Chondrocyte (in vitro differentiated cells): ENCODE measurements around the gene ECE1. TPM values are rescaled to one million over a fixed set of nuclear protein-coding genes. Genes with fewer than 3 reads are reported as not detected.
A peak's percentile ranks its signal among the peaks of the same experiment; 100 is the strongest.

Experiments used
- DNase-seq: peaks from one replicate; pipeline ENCODE4 v3.0.0; 2021; ENCODE audit warnings: mixed read lengths, low spot score
- H3K27ac Mint-ChIP-seq: one replicate; pipeline ENCODE4 v1.8.0; 2021; ENCODE audit warnings: mild to moderate bottlenecking, moderate library complexity, mixed read lengths; ENCODE audit not compliant: unreplicated experiment
- H3K27me3 Mint-ChIP-seq: 2 replicates; pipeline ENCODE4 v1.8.0; 2021; ENCODE audit warnings: low read depth, mixed read lengths
- H3K36me3 Mint-ChIP-seq: 2 replicates; pipeline ENCODE4 v1.8.0; 2021; ENCODE audit warnings: low read depth, mixed read lengths
- H3K4me1 Mint-ChIP-seq: 2 replicates; pipeline ENCODE4 v1.8.0; 2021; ENCODE audit warnings: low read depth, mild to moderate bottlenecking, mixed read lengths
- H3K4me3 Mint-ChIP-seq: one replicate; pipeline ENCODE4 v1.8.0; 2021; ENCODE audit warnings: mild to moderate bottlenecking, moderate library complexity, mixed read lengths; ENCODE audit not compliant: unreplicated experiment
- H3K9me3 Mint-ChIP-seq: 2 replicates; pipeline ENCODE4 v1.8.0; 2021; ENCODE audit warnings: low read depth, mixed read lengths
- total RNA-seq: library from RNA; stranded (reverse); gene quantifications from 3 replicates; pipeline ENCODE4 v1.2.1, GENCODE V29; 2021
- TF ChIP-seq, protein P1 (sequence below): fragments of 200-600 bp; sonication (generic); IDR thresholded peaks from 2 replicates; pipeline ENCODE4 v1.5.0; 2021; ENCODE audit warnings: antibody characterized with exemption, mild to moderate bottlenecking, moderate library complexity

Gene ECE1
- total RNA-seq, 1 donor from 2014 or later = 98.5 TPM

DNA sequence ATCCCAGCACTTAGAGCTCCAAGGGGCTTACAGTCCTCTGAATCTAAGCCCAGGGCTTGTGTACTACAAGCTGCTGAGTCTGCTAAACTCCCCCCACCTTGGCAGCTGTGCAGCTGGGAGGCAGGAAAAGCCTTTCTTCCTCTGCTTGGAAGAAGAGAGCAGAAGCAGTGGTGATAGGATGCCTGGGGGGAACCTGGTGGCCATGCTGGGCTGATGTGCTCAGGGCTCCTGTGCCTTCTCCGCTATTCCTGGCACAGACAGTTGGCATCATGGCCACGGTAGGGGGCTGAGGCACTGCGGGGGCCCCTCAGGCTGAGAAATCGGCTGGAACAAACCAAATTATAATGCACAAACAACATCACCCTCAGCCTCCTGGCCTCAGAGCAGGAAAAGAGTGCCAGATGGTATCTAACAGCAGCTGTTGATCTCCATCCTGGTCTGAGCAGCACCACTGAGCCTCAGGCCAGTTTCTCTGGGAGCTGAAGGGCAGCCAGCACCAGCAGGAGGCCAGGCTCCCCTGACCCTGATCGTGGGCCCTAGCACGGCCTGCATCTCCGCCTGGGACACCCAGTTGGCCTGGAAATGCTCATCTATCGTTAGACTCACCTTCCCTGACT, 35.8 kb downstream of the ECE1 start:
- DNase-seq = no peak
- Mint-ChIP-seq H3K4me3 (no peak overlapping the region), H3K9me3 (no peaks in the 10 kb centered on the region), H3K36me3 (peaks cover 18% of the 10 kb centered on the region), H3K27me3 (no peaks in the 10 kb centered on the region), H3K27ac (peak overlapping the region; percentile 77), H3K4me1 (peaks cover 31% of the 10 kb centered on the region)
- TF ChIP-seq, protein P1, sequence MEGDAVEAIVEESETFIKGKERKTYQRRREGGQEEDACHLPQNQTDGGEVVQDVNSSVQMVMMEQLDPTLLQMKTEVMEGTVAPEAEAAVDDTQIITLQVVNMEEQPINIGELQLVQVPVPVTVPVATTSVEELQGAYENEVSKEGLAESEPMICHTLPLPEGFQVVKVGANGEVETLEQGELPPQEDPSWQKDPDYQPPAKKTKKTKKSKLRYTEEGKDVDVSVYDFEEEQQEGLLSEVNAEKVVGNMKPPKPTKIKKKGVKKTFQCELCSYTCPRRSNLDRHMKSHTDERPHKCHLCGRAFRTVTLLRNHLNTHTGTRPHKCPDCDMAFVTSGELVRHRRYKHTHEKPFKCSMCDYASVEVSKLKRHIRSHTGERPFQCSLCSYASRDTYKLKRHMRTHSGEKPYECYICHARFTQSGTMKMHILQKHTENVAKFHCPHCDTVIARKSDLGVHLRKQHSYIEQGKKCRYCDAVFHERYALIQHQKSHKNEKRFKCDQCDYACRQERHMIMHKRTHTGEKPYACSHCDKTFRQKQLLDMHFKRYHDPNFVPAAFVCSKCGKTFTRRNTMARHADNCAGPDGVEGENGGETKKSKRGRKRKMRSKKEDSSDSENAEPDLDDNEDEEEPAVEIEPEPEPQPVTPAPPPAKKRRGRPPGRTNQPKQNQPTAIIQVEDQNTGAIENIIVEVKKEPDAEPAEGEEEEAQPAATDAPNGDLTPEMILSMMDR = no peak

DNA sequence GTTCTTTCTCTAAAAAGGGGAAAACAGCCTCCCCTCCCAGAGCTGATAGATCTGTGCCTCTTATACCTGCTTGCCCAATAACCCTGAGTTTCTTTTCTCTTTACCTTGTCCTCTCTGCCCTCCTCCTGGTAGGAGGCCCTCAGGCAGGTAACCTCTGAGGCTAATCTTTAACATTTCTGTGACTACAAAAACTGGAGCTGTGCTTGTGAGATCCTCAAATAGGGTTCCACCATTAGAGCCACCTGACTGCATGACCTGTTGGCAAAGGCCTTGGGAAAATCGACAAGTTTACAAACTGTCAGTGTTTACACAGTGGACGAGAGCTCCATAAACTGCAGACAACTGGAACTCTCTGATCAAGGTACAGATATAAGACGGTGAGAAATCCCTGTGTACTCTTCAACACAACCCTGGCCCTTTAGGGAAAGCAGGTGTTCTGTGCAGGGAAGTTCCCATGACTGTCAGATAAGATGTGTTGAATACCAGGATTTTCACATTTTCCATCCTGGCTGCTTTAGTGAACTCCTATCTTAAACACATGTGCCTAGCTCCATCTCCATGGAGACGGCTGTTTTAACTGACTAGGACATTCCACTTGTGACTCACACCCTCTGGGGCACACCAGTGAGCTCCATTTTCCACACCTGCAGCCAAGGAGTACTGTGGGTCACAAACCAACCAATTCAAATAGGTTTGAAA, 38.3 kb downstream of the ECE1 start:
- H3K4me3 Mint-ChIP-seq = no peak overlapping the region
- peaks cover 31% of the 10 kb centered on the region for H3K4me1 Mint-ChIP-seq
- no peaks in the 10 kb centered on the region for H3K9me3 Mint-ChIP-seq
- TF ChIP-seq, protein P1 = no peak
- DNase-seq = no peak
- H3K27me3 Mint-ChIP-seq = no peaks in the 10 kb centered on the region
- peak overlapping the region; percentile 93 for H3K27ac Mint-ChIP-seq
- peaks cover 16% of the 10 kb centered on the region for H3K36me3 Mint-ChIP-seq

DNA sequence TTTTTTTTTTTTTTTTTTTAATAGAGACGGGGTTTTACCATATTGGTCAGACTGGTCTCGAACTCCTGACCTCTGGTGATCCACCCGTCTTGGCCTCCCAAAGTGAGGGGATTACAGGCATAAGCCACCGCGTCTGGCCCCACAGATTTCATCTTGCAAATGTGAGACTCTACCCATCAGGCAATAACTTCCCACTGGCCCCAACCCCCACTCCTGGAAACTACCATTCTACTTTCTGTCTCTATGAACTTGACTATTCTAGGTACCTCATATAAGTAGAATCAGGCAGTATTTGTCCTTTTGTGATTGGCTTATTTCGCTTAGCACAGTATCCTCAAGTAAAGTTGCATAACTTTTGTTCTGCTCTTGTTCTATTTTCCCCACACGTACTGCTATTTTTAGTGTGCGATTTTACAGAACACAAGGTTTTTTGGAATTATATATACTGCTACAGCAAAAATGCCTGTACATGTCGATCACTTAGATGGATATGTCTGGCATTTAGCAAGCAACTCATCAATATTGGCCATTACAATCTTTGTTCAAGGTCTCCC, 40.2 kb downstream of the ECE1 start:
- Mint-ChIP-seq H3K27ac (no peak overlapping the region), H3K36me3 (peaks cover 16% of the 10 kb centered on the region), H3K9me3 (no peaks in the 10 kb centered on the region), H3K4me1 (peaks cover 26% of the 10 kb centered on the region), H3K27me3 (no peaks in the 10 kb centered on the region), H3K4me3 (no peak overlapping the region)
- TF ChIP-seq, protein P1 = no peak
- DNase-seq = no peak

DNA sequence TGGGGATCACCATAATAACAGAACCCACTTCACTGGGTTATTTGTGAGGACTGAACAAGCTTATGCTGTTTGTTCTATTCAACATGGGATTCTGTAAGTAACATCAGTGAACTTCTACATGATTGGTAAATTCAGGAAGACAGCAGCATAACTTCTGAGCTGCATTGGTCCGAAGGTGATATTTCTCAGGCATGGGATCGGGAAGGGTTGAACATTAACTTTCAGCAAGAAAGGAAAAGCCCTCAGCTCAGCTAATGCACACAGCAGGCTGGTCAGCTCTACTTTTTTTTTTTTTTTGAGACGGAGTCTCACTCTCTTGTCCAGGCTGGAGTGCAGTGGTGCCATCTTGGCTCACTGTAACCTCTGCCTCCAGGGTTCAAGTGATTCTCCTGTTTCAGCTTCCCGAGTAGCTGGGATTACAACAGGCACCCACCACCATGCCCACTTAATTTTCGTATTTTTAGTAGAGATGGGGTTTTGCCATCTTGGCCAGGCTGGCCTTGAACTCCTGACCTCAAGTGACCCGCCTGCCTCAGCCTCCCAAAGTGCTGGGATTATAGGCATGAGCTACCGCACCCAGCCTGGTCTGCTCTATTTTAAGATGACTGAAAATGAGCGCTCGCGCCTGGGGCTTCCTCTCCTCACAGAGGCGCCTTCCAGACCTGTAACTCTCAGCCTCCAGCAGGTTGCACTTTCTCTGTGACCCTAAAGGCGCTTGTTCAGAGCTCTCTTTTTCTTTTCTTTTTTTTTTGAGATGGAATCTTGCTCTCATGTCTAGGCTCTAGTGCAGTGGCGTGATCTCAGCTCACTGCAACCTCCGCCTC, 42.2 kb downstream of the ECE1 start:
- Mint-ChIP-seq H3K9me3 (no peaks in the 10 kb centered on the region), H3K27me3 (no peaks in the 10 kb centered on the region), H3K4me1 (peaks cover 15% of the 10 kb centered on the region), H3K4me3 (no peak overlapping the region), H3K27ac (no peak overlapping the region), H3K36me3 (peaks cover 25% of the 10 kb centered on the region)
- no peak for DNase-seq
- TF ChIP-seq, protein P1 = no peak
